PC-3 (cell line): ENCODE data around the gene HOXD3. TPM values are rescaled to one million over a fixed set of nuclear protein-coding genes. Genes with fewer than 3 reads are reported as not detected.

Source experiments
- ATAC-seq: fragments of 200-7000 bp; cut with Tn5 transposase; 2 replicates; pipeline ENCODE4 v1.9.1; 2020; ENCODE audit warnings: mild to moderate bottlenecking, moderate library complexity
- BruUV-seq: library from RNA; stranded (reverse); fragments of 400-500 nt; replicated peaks from 2 replicates; lab custom pipeline; 2021; lab: Mats Ljungman, UMichigan
- CTCF ChIA-PET: fragments of 300-600 bp; sonication (Branson Sonifier 250); formaldehyde crosslinking; loops from one replicate; lab custom pipeline; 2022; ENCODE audit warnings: antibody characterized with exemption; lab: Charles Lee
- POLR2A ChIA-PET: fragments of 300-600 bp; sonication (Branson Sonifier 250); formaldehyde crosslinking; loops from one replicate; lab custom pipeline; 2022; ENCODE audit warnings: antibody characterized with exemption; ENCODE audit not compliant: unreplicated experiment; lab: Charles Lee
- DNase-seq: peaks from one replicate; pipeline ENCODE4 v3.0.0-alpha.2; 2015
- H2AFZ ChIP-seq: fragments of 300-600 bp; sonication (generic); 2 replicates; pipeline ENCODE4 v1.6.0; 2016; ENCODE audit warnings: antibody characterized with exemption, low read length
- H3F3A ChIP-seq: fragments of 300-600 bp; sonication (generic); one replicate; pipeline ENCODE4 v1.6.0; 2017; ENCODE audit warnings: antibody characterized with exemption, low read length, control low read depth, mild to moderate bottlenecking; ENCODE audit not compliant: unreplicated experiment
- H3K27ac ChIP-seq: fragments of 300-600 bp; sonication (generic); 2 replicates; pipeline ENCODE4 v1.5.1; 2016; ENCODE audit warnings: mild to moderate bottlenecking, low read length
- H3K27me3 ChIP-seq: fragments of 300-600 bp; sonication (generic); 2 replicates; pipeline ENCODE4 v1.6.1; 2016; ENCODE audit warnings: low read length, mixed read lengths
- H3K36me3 ChIP-seq: fragments of 300-600 bp; sonication (generic); 2 replicates; pipeline ENCODE4 v1.6.1; 2016; ENCODE audit warnings: low read depth, mixed run types, low read length, mixed read lengths
- H3K4me1 ChIP-seq: fragments of 300-600 bp; sonication (generic); 2 replicates; pipeline ENCODE4 v1.5.1; 2016; ENCODE audit warnings: low read length; ENCODE audit not compliant: insufficient read depth
- H3K4me2 ChIP-seq: fragments of 300-600 bp; sonication (generic); 2 replicates; pipeline ENCODE4 v1.6.0; 2016; ENCODE audit warnings: low read length
- H3K4me3 ChIP-seq: fragments of 300-600 bp; sonication (generic); 2 replicates; pipeline ENCODE4 v1.5.1; 2016; ENCODE audit warnings: mild to moderate bottlenecking, low read length, mixed read lengths
- H3K79me2 ChIP-seq: fragments of 300-600 bp; sonication (generic); 2 replicates; pipeline ENCODE4 v1.6.1; 2017; ENCODE audit warnings: low read length, mixed read lengths
- H3K9ac ChIP-seq: fragments of 300-600 bp; sonication (generic); 2 replicates; pipeline ENCODE4 v1.6.0; 2016; ENCODE audit warnings: mild to moderate bottlenecking, low read length
- H3K9me2 ChIP-seq: fragments of 300-600 bp; sonication (generic); replicated peaks from 2 replicates; pipeline ENCODE4 v1.6.1; 2016; ENCODE audit warnings: mixed run types, low read length, mixed read lengths
- H3K9me3 ChIP-seq: fragments of 300-600 bp; sonication (generic); 2 replicates; pipeline ENCODE4 v1.6.1; 2016; ENCODE audit warnings: low read length, mixed read lengths
- H4K20me1 ChIP-seq: fragments of 300-600 bp; sonication (generic); 2 replicates; pipeline ENCODE4 v1.6.1; 2016; ENCODE audit warnings: low read length, mixed read lengths
- EZH2 ChIP-seq: fragments of 300-600 bp; sonication (generic); IDR thresholded peaks from one replicate; pipeline ENCODE4 v1.6.1; 2017; ENCODE audit warnings: antibody characterized with exemption, mild to moderate bottlenecking, low read length; ENCODE audit not compliant: unreplicated experiment
- EZH2phosphoT487 ChIP-seq: fragments of 300-600 bp; sonication (generic); IDR thresholded peaks from 2 replicates; pipeline ENCODE4 v1.6.1; 2018; ENCODE audit warnings: mild to moderate bottlenecking, antibody characterized with exemption, low read length, borderline replicate concordance
- intact Hi-C: fragments of 100-400 bp; cut with micrococcal nuclease; formaldehyde crosslinking; loops from 2 replicates; pipeline ENCODE4 v1.9.0; 2023
- total RNA-seq: library from RNA; depleted of rRNA; stranded (reverse); fragments of >200 nt; gene quantifications from 2 replicates; pipeline ENCODE4 v1.2.3, GENCODE V29; 2014
- TF ChIP-seq, protein P1 (sequence below): fragments of 300-600 bp; sonication (generic); conservative IDR thresholded peaks from 2 replicates; pipeline ENCODE4 v1.5.1; 2017; ENCODE audit warnings: antibody characterized with exemption, low read depth, mild to moderate bottlenecking, low read length

The HOXD3 gene
- total RNA-seq, 1 experiment from 2014 or later = 4.4 TPM

DNA sequence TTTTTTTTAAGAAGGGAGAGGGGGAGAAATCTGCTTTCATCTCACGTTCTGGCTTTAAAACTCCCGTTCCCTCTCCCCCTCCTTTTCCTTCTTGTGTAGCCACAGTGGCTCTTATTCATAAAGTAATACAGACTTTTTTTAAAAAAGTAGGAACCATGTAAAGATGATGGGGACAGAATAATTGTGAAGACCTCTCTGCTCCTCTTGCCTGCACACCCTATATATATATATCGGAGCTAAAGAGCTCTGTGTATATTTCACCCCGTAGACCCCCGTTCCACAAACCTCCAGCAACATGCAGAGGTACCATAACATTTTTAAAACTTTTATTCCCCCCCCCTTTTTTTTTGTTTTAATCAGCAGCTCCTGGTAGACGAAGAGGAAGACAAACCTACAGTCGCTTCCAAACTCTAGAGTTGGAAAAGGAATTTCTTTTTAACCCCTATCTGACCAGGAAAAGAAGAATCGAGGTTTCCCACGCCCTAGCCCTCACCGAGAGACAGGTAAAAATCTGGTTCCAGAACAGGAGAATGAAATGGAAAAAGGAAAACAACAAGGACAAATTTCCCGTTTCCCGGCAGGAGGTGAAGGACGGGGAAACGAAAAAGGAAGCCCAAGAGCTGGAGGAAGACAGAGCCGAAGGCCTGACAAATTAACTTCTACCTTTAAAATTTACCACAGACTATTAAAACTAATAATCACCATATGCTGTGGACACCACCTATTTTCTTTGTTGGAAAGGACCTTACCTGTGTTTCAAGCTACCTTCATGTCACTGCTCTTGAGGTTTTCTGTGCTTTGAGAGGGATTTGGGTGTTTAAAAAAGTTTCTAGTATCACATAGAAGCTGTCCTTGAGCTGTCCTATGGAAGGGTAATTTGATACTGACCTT is 25.9 kb upstream of the HOXD3 start:
- peak overlapping the region; percentile 81 for H3K4me3 ChIP-seq
- H3K4me2 ChIP-seq = peak overlapping the region; percentile 99
- peaks cover 4% of the 10 kb centered on the region for H3F3A ChIP-seq
- ChIA-PET CTCF (interaction anchor here (0.6 to 2.1 kb wide), 7 partner anchors 11 to 927 kb away, joined by 3 to 18 read pairs (median 7); no protein-coding TSS in a partner anchor), POLR2A (interaction anchor here (0.6 kb wide), 1 partner anchor 424 kb away, joined by 5 read pairs; no protein-coding TSS in a partner anchor)
- H3K27me3 ChIP-seq = no peaks in the 10 kb centered on the region
- H3K36me3 ChIP-seq = no peaks in the 10 kb centered on the region; the same call in 1 of the 2 replicates
- TSS peak; percentile 36 for BruUV-seq
- peaks cover 20% of the 10 kb centered on the region for H3K4me1 ChIP-seq
- TF ChIP-seq, protein P1, sequence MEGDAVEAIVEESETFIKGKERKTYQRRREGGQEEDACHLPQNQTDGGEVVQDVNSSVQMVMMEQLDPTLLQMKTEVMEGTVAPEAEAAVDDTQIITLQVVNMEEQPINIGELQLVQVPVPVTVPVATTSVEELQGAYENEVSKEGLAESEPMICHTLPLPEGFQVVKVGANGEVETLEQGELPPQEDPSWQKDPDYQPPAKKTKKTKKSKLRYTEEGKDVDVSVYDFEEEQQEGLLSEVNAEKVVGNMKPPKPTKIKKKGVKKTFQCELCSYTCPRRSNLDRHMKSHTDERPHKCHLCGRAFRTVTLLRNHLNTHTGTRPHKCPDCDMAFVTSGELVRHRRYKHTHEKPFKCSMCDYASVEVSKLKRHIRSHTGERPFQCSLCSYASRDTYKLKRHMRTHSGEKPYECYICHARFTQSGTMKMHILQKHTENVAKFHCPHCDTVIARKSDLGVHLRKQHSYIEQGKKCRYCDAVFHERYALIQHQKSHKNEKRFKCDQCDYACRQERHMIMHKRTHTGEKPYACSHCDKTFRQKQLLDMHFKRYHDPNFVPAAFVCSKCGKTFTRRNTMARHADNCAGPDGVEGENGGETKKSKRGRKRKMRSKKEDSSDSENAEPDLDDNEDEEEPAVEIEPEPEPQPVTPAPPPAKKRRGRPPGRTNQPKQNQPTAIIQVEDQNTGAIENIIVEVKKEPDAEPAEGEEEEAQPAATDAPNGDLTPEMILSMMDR = no peak
- TF ChIP-seq EZH2 (no peak), EZH2phosphoT487 (no peak)
- H3K27ac ChIP-seq = no peak overlapping the region
- peak; percentile 2; the same call in 1 of the 2 replicates for ATAC-seq
- no peaks in the 10 kb centered on the region for H3K9me3 ChIP-seq
- H3K9me2 ChIP-seq = no peaks in the 10 kb centered on the region
- peak overlapping the region; percentile 96 for H2AFZ ChIP-seq
- no peak for DNase-seq
- H3K79me2 ChIP-seq = no peaks in the 10 kb centered on the region
- intact Hi-C loops = no loop called here
- H4K20me1 ChIP-seq = no peaks in the 10 kb centered on the region
- H3K9ac ChIP-seq = peak overlapping the region; percentile 28; the same call in 1 of the 2 replicates

DNA sequence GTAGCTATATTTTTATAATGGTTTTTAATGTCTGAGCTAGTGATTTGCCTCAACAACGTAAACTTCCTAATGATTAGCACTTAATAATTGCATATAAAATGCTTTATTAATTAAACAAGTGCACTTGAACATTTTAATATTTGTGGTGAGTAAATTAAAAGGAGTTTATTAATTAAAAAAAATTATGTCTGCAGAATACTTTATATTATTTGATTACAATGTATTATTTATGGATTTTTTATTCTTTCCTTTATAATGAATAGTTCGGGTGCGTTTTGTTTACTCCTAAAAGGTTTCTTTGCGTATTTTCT is 25.3 kb upstream of the HOXD3 start:
- Histone ChIP-seq H2AFZ (no peak overlapping the region), H3K9me3 (no peaks in the 10 kb centered on the region), H3K36me3 (no peaks in the 10 kb centered on the region; the same call in 1 of the 2 replicates), H3K4me1 (peaks cover 20% of the 10 kb centered on the region), H3K79me2 (peaks cover under 1% of the 10 kb centered on the region; the same call in 1 of the 2 replicates), H3K4me2 (peak overlapping the region; percentile 99), H3K9ac (no peak overlapping the region), H3K4me3 (peak overlapping the region; percentile 81), H3K9me2 (no peaks in the 10 kb centered on the region), H3F3A (peaks cover 4% of the 10 kb centered on the region), H4K20me1 (no peaks in the 10 kb centered on the region), H3K27ac (no peak overlapping the region), H3K27me3 (no peaks in the 10 kb centered on the region)
- no TSS peak for BruUV-seq
- TF ChIP-seq EZH2 = no peak
- TF ChIP-seq, protein P1 = no peak
- TF ChIP-seq EZH2phosphoT487 = no peak
- POLR2A ChIA-PET = interaction anchor here (0.6 kb wide), 1 partner anchor 479 kb away, joined by 4 read pairs; no protein-coding TSS in a partner anchor
- DNase-seq (no peak), ATAC-seq (no peak)
- CTCF ChIA-PET = interaction anchor here (0.6 to 2.1 kb wide), 5 partner anchors 323 to 928 kb away, joined by 3 to 18 read pairs (median 5); no protein-coding TSS in a partner anchor
- intact Hi-C loops = no loop called here
